Skin epidermis (tissue), 12 donors: ENCODE data around the gene COL1A1.

Experiments used
- H3K27ac ChIP-seq, 21 experiments: fragments of 200-600 bp; sonication (generic) in 11 of 21; one replicate each; pipeline ENCODE4 v1.5.0; 2020; ENCODE audit warnings: mild to moderate bottlenecking in 3 of 21, inconsistent platforms in 2 of 21, moderate library complexity in 2 of 21
- H3K4me3 ChIP-seq, 7 experiments: fragments of 200-600 bp; sonication (generic) in 2 of 7; one replicate each; pipeline ENCODE4 v1.5.0; 2020; ENCODE audit warnings: inconsistent platforms in 2 of 7, mild to moderate bottlenecking in 2 of 7, moderate library complexity in 1 of 7

The COL1A1 gene

GRCh38 chr17:50165466-50165865 is 36.0 kb downstream of the COL1A1 start:
- H3K27ac ChIP-seq = peak overlapping the region in 3 of 21 experiments; percentile 44 to 79 (median 66)
- H3K4me3 ChIP-seq = no peak overlapping the region

GRCh38 chr17:50165066-50165465 is 36.4 kb downstream of the COL1A1 start:
- H3K27ac ChIP-seq = no peak overlapping the region
- H3K4me3 ChIP-seq = no peak overlapping the region

- Histone ChIP-seq H3K27ac (no peak overlapping the region), H3K4me3 (no peak overlapping the region)
Measured at GRCh38 chr17:50164697-50164988, 36.8 kb downstream of the COL1A1 start.

GRCh38 chr17:50163843-50164696 is 37.4 kb downstream of the COL1A1 start:
- no peak overlapping the region for H3K4me3 ChIP-seq
- no peak overlapping the region for H3K27ac ChIP-seq

GRCh38 chr17:50162466-50163254 is 38.8 kb downstream of the COL1A1 start:
- H3K4me3 ChIP-seq = no peak overlapping the region
- no peak overlapping the region for H3K27ac ChIP-seq

GRCh38 chr17:50161911-50162288 is 39.5 kb downstream of the COL1A1 start:
- peak overlapping the region in 1 of 21 experiments; percentile 39 for H3K27ac ChIP-seq

GRCh38 chr17:50161023-50161910 is 40.2 kb downstream of the COL1A1 start:
- peak overlapping the region in 15 of 21 experiments; percentile 1 to 74 (median 46) for H3K27ac ChIP-seq
- H3K4me3 ChIP-seq = peak overlapping the region; percentile 36 to 51 (median 42)

More at GRCh38 chr17:50161911-50162288, 39.5 kb downstream of the COL1A1 start:
- H3K4me3 ChIP-seq = peak overlapping the region in 3 of 7 experiments; percentile 45 to 51 (median 47)

GRCh38 chr17:50157891-50158290 is 43.5 kb downstream of the COL1A1 start:
- no peak overlapping the region for H3K4me3 ChIP-seq
- H3K27ac ChIP-seq = peak overlapping the region in 1 of 21 experiments; percentile 4

GRCh38 chr17:50155115-50155819 is 46.2 kb downstream of the COL1A1 start:
- H3K27ac ChIP-seq = peak overlapping the region in 14 of 21 experiments; percentile 0 to 94 (median 48)
- H3K4me3 ChIP-seq = no peak overlapping the region

GRCh38 chr17:50154604-50155003 is 46.8 kb downstream of the COL1A1 start:
- Histone ChIP-seq H3K4me3 (no peak overlapping the region), H3K27ac (peak overlapping the region in 10 of 21 experiments; percentile 3 to 94 (median 53))

- peak overlapping the region in 14 of 21 experiments; percentile 17 to 97 (median 53) for H3K27ac ChIP-seq
- no peak overlapping the region for H3K4me3 ChIP-seq
Measured at GRCh38 chr17:50153650-50154575, 47.5 kb downstream of the COL1A1 start.

- peak overlapping the region in 1 of 7 experiments; percentile 92 for H3K4me3 ChIP-seq
- H3K27ac ChIP-seq = peak overlapping the region in 19 of 21 experiments; percentile 56 to 99 (median 93)
Measured at GRCh38 chr17:50152736-50153135, 48.7 kb downstream of the COL1A1 start.

- peak overlapping the region; percentile 68 to 92 (median 85) for H3K4me3 ChIP-seq
- peak overlapping the region; percentile 48 to 99 (median 93) for H3K27ac ChIP-seq
Measured at GRCh38 chr17:50151937-50152547, 49.4 kb downstream of the COL1A1 start.

GRCh38 chr17:50151041-50151936 is 50.1 kb downstream of the COL1A1 start:
- Histone ChIP-seq H3K4me3 (peak overlapping the region; percentile 68 to 92 (median 85)), H3K27ac (peak overlapping the region; percentile 48 to 99 (median 93))

- Histone ChIP-seq H3K4me3 (peak within 1 kb of the TSS; percentile 68 to 92 (median 85)), H3K27ac (peak within 1 kb of the TSS; percentile 56 to 99 (median 93))
Measured at GRCh38 chr17:50150354-50151040, 50.9 kb downstream of the COL1A1 start, which contains the start of gene PPP1R9B. TSS of gene PPP1R9B (minus strand) at chr17:50150677. CDS start at chr17:50150513, 164 bp downstream.
